AG20443 (cell line): ENCODE measurements around the gene STOML1.
A peak's percentile ranks its signal among the peaks of the same experiment; 100 is the strongest.
"Not testable (repeated sequence)": the region's sequence is repeated elsewhere in the genome, so short reads cannot be mapped to it uniquely, and the experiment has no call there.

Source experiments
- DNase-seq: peaks from one replicate; pipeline ENCODE4 v3.0.0; 2012; ENCODE audit warnings: low spot score, mixed read lengths

STOML1 gene

GRCh38 chr15:73946046-73946721, 45.9 kb downstream of the STOML1 start:
- no peak for DNase-seq

GRCh38 chr15:73945130-73945508, 47.0 kb downstream of the STOML1 start:
- DNase-seq, result no peak

GRCh38 chr15:73944161-73945129, 47.6 kb downstream of the STOML1 start:
- DNase-seq, result no peak

- DNase-seq, result no peak
Observed at GRCh38 chr15:73942751-73943270, 49.3 kb downstream of the STOML1 start.

GRCh38 chr15:73941871-73942635, 50.0 kb downstream of the STOML1 start:
- no peak for DNase-seq

- DNase-seq, result no peak
Observed at GRCh38 chr15:73941449-73941848, 50.6 kb downstream of the STOML1 start.

- peak; percentile 87 for DNase-seq
Observed at GRCh38 chr15:73941044-73941443, 51.1 kb downstream of the STOML1 start.

- DNase-seq, result no peak
Observed at GRCh38 chr15:73940061-73940981, 51.8 kb downstream of the STOML1 start.

GRCh38 chr15:73939138-73939537, 53.0 kb downstream of the STOML1 start:
- DNase-seq, result no peak

GRCh38 chr15:73938516-73938915, 53.6 kb downstream of the STOML1 start:
- DNase-seq, result not testable (repeated sequence)

GRCh38 chr15:73937726-73938125, 54.4 kb downstream of the STOML1 start:
- DNase-seq, result no peak

- no peak for DNase-seq
Observed at GRCh38 chr15:73937296-73937695, 54.8 kb downstream of the STOML1 start.

- no peak for DNase-seq
Observed at GRCh38 chr15:73936588-73937290, 55.4 kb downstream of the STOML1 start.

- DNase-seq, result no peak
Observed at GRCh38 chr15:73936181-73936580, 55.9 kb downstream of the STOML1 start.

- no peak for DNase-seq
Observed at GRCh38 chr15:73935547-73935946, 56.5 kb downstream of the STOML1 start.

GRCh38 chr15:73934281-73934680, 57.8 kb downstream of the STOML1 start:
- no peak for DNase-seq

GRCh38 chr15:73932381-73933191, 59.5 kb downstream of the STOML1 start:
- DNase-seq, result no peak

GRCh38 chr15:73931441-73931840, 60.7 kb downstream of the STOML1 start:
- no peak for DNase-seq

GRCh38 chr15:73930790-73931281, 61.3 kb downstream of the STOML1 start:
- peak; percentile 69 for DNase-seq
